Hindlimb muscle (tissue), 1 donor: Measurements from ENCODE around the gene PELO. TPM values are rescaled to one million over a fixed set of nuclear protein-coding genes. Genes with fewer than 3 reads are reported as not detected.
"Not testable (repeated sequence)": the region's sequence is repeated elsewhere in the genome, so short reads cannot be mapped to it uniquely, and the experiment has no call there.

ENCODE experiments used
- DNase-seq: peaks from one replicate; pipeline ENCODE4 v3.0.0-alpha.2; 2013
- polyA plus RNA-seq: library from polyadenylated mRNA; unstranded; fragments of 120-200 nt; gene quantifications from one replicate; pipeline ENCODE4 v1.2.1, GENCODE V29; 2013; ENCODE audit not compliant: insufficient read length

PELO gene
- 14.7 TPM for polyA plus RNA-seq

- peak; percentile 75 for DNase-seq
Observed at GRCh38 chr5:52787600-52788504, at the start of gene PELO, which contains the start of gene ITGA1. Gene PELO (plus strand): TSS chr5:52787916. CDS start chr5:52800395, 12,479 bp downstream. Gene ITGA1 (plus strand): TSS chr5:52787916. CDS start chr5:52788354, 438 bp downstream.

- DNase-seq, result no peak
Observed at GRCh38 chr5:52738095-52738506, 49.6 kb upstream of the PELO start.

- no peak for DNase-seq
Observed at GRCh38 chr5:52740007-52740406, 47.7 kb upstream of the PELO start.

- DNase-seq, result no peak
Observed at GRCh38 chr5:52743012-52743411, 44.7 kb upstream of the PELO start.

GRCh38 chr5:52743529-52743928 lies 44.2 kb upstream of the PELO start:
- DNase-seq, result no peak

- no peak for DNase-seq
Observed at GRCh38 chr5:52743970-52744369, 43.7 kb upstream of the PELO start.

- not testable (repeated sequence) for DNase-seq
Observed at GRCh38 chr5:52744867-52745458, 42.8 kb upstream of the PELO start.

- no peak for DNase-seq
Observed at GRCh38 chr5:52746539-52746938, 41.2 kb upstream of the PELO start.

- no peak for DNase-seq
Observed at GRCh38 chr5:52748590-52748989, 39.1 kb upstream of the PELO start.

GRCh38 chr5:52749666-52750065 lies 38.0 kb upstream of the PELO start:
- no peak for DNase-seq

GRCh38 chr5:52751137-52751536 lies 36.6 kb upstream of the PELO start:
- no peak for DNase-seq

GRCh38 chr5:52754051-52754450 lies 33.7 kb upstream of the PELO start:
- DNase-seq, result no peak

- DNase-seq, result no peak
Observed at GRCh38 chr5:52757527-52757926, 30.2 kb upstream of the PELO start.

- DNase-seq, result no peak
Observed at GRCh38 chr5:52758014-52758413, 29.7 kb upstream of the PELO start.

- no peak for DNase-seq
Observed at GRCh38 chr5:52759331-52759730, 28.4 kb upstream of the PELO start.

GRCh38 chr5:52760695-52761366 lies 26.9 kb upstream of the PELO start:
- no peak for DNase-seq

GRCh38 chr5:52767217-52767743 lies 20.4 kb upstream of the PELO start:
- DNase-seq, result no peak

GRCh38 chr5:52767766-52768480 lies 19.8 kb upstream of the PELO start:
- DNase-seq, result no peak

- DNase-seq, result no peak
Observed at GRCh38 chr5:52769061-52769460, 18.7 kb upstream of the PELO start.

- no peak for DNase-seq
Observed at GRCh38 chr5:52770287-52770939, 17.3 kb upstream of the PELO start.

- DNase-seq, result no peak
Observed at GRCh38 chr5:52771343-52772039, 16.2 kb upstream of the PELO start.
